DMS 273 (cell line): Measurements from ENCODE around the gene MGAT5.
A peak's percentile ranks its signal among the peaks of the same experiment; 100 is the strongest.
"Not testable (repeated sequence)": the region's sequence is repeated elsewhere in the genome, so short reads cannot be mapped to it uniquely, and the experiment has no call there.

ENCODE experiments used
- DNase-seq: peaks from one replicate; lab custom pipeline; 2025; ENCODE audit not compliant: unreplicated experiment; lab: John Stamatoyannopoulos, UW

The MGAT5 gene

GRCh38 chr2:134276381-134277172, 22.7 kb downstream of the MGAT5 start:
- DNase-seq: no peak

- no peak for DNase-seq
These were observed 23.4 kb downstream of the MGAT5 start for GRCh38 chr2:134277223-134277622.

GRCh38 chr2:134278553-134278952, 24.7 kb downstream of the MGAT5 start:
- peak; percentile 13 for DNase-seq

- no peak for DNase-seq
These were observed 25.5 kb downstream of the MGAT5 start for GRCh38 chr2:134279417-134279816.

DNA sequence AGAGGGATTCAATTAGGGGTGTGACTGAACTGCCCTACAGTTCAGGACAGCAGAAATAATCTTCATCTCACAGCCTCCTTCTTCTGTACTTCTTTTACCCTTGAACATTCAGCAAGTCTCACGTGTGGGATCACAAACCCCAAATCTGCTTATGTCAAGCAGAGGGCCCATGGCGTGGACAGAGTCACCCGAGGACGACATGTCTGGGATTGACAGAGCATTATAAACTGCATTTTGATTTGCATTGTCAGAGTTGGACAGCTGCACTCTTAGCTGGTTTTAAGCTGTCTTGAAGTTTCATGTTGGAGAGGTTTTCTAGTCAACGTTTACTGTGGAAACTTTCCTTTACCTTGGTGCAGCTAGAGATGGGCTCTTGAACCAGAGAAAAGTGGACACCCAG, 26.4 kb downstream of the MGAT5 start:
- no peak for DNase-seq

DNA sequence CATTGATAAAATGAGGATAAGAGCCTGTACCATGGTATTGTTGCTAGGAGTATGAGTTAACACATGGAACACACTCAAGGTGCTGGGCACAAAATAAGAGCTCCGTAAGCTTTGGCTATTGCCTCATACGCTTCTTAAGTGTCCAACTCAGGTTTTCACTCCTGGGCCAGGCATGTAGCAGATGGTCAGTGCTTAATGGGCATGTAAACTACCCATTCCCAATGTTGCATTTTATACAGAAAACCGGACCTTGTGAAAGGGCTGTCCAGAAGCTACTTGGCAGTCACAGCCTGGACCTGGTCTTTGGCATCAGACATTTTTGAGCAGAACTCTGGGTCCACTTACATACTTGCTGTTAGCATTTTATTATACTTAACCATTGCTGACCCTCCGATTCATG, 26.9 kb downstream of the MGAT5 start:
- DNase-seq: no peak

GRCh38 chr2:134281815-134282419, 28.0 kb downstream of the MGAT5 start:
- DNase-seq: no peak

- DNase-seq: no peak
These were observed 28.9 kb downstream of the MGAT5 start for GRCh38 chr2:134282629-134283400.

GRCh38 chr2:134283661-134284060, 29.8 kb downstream of the MGAT5 start:
- DNase-seq: no peak

DNA sequence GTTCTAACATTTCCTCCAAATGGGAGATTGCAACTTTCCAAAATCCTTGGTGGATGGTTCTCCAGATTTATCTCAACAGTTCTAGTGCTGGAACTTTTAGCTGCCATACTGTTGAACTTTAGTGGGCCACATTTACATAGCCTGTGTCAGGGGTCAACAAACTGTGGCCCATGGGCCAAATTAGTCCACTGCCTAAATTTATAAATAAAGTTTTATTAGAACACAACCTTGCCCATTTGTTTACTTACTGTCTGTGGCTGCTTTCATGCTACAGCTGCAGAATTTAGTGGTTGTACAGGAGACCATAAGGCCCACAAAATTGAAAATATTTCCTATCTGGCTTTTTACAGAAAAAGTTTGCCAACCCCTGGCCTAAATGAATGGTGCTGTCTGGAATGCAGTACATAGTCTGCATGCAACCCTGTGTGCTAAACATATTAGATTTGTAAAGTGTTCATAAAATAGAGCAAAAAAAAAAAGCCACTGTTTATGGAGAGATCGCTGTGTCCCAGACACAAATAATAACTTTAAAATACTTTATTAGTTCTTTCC, 30.3 kb downstream of the MGAT5 start:
- DNase-seq: no peak

GRCh38 chr2:134287323-134287722, 33.5 kb downstream of the MGAT5 start:
- DNase-seq: no peak

DNA sequence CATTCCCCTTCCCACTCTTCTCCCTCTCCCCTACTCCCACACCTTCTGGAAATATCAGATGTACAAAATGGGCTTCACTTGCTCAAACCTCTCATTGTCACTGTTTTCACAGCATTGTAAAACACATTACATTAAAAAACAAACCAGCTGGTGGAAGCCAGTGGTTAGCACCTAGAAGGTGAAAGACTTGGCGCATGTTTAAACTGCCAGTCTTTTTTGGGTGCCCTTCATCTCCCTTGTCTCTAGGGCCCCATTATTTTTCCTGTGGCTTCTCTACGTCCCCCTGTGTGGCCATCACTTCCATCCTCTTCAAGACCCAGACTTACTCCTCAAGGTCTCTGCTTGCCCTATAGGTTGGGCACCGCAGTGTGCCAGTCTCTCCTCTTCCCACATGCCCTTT, 34.9 kb downstream of the MGAT5 start:
- DNase-seq: no peak

DNA sequence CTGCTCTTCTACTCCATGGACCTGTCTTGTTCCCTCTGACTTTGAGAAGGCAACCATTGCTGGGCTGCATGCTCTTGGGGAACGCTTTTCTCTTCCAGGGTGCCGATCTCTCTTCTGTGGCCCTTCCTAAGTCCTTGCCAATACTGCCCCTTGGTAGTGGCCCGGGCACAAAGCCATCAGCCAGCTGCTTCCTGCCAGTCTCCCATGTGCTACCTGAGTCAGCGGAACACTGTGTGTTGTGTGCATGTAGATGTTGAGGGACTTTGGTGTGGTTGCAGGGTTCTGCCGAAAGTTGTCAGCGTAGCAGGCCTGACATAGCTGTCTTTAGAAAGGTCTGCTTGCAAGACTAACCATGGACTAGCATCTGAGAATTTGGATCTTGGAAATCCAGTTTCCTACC, 35.4 kb downstream of the MGAT5 start:
- DNase-seq: no peak

- no peak for DNase-seq
These were observed 36.5 kb downstream of the MGAT5 start for GRCh38 chr2:134290358-134290757.

- DNase-seq: no peak
These were observed 38.6 kb downstream of the MGAT5 start for GRCh38 chr2:134292514-134292913.

DNA sequence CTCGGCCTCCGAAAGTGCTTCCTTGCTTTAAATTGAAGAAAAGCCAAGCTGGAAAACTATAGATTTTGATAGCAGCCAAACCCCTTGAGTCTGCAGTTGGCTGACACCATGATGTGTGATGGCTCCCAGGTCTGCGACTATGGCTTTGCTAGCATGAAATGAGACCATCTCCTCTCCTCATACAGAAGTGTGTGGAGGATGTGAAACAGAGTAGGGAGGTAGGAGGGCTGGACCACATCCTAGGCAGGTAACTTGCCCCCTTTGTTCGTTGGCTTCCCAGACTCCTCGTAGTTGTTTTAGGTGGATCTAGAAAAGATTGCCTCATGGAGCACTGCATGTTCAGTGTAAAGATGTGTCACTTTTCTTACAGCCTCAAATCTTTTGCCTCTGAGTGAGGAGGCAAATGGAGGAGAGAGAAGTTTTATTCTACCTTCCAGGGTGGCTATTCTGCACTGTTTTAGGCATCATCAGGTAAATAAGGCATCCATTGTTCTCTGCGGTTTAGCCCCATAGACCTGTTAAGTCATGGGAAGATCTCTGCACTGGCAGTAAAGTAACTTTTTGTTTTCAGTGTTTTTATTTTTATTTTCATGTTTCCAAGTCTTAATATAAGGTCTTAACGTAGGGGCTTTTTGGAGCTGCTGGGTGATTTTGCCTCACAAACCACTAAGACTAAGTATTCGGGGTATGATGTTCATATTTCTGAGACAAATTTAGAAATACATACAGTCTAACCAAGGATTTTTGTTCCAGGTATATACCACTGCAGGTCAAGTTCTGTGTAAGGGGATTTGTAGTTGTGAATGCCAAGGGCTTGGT, 40.1 kb downstream of the MGAT5 start:
- no peak for DNase-seq

DNA sequence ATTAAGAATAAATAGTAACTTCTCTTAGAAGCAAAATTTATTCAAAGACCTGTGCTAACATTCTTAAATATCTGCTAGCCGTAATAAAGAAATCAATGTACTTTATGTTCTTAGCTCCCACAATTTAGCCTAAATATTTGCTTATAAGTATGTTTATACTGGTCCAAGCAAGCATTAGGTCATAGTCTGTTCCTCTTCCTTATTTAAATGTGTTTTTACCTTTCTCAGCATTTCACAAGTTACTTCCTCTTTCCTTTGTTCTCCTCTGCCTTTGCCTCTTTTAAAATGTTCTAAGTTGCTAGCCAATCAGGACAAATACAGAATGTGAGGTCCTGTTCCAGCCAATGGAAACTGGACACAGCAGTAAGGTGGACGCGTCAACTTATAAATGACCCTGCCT, 40.7 kb downstream of the MGAT5 start:
- DNase-seq: not testable (repeated sequence)

GRCh38 chr2:134295441-134295840, 41.6 kb downstream of the MGAT5 start:
- DNase-seq: no peak

- DNase-seq: no peak
These were observed 42.4 kb downstream of the MGAT5 start for GRCh38 chr2:134296301-134296700.

DNA sequence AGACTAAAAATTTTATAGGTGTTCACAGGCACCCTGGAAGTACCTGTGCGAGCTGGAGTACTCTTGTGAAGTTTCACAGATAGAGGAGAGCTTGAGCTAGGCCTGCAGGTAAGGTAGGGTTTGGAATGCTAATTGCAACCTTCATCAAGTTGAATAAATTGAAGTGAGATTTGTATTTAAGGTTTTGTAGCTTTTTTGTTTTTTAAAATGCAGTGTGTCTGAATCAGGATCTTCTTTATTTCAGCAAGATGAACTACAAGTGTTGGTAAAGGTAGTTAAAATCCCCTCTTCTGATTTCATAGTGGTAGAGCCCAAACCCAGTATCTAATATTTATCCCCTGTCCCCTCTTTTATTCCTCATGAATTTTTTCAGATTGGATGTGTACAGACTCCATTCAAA, 45.5 kb downstream of the MGAT5 start:
- DNase-seq: no peak

DNA sequence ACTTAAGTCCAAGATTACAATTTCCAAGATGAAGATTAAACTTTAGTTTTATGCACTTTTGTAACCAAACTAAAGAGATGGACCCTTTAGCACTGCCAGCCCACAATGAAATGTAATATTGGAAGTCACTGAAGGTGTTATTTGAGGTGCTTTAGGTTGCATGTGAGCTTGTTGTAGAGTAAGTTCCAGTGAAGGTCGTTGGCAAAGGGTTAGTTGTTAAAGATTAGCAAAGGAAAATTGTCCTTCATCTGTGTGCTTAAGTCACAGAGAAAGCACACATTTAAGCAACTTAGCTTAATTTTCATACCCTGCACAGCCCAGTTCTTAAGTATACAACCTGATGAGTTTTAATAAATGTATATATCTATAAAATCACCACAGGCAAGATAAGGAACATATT, 46.7 kb downstream of the MGAT5 start:
- no peak for DNase-seq
